Aorta (tissue), 5 donors: ENCODE data around the gene GRXCR1. TPM values are rescaled to one million over a fixed set of nuclear protein-coding genes. Genes with fewer than 3 reads are reported as not detected.

Experiments used
- ATAC-seq: fragments of 200-7000 bp; cut with Tn5 transposase; one replicate; pipeline ENCODE4 v1.9.1; 2022; ENCODE audit warnings: moderate library complexity; ENCODE audit not compliant: low FRiP score
- DNase-seq, 2 donors: peaks; one replicate each; pipeline ENCODE4 v3.0.0-alpha.2; 2020
- H3K27ac ChIP-seq, 2 donors: one replicate each; pipeline ENCODE4 v1.5.1; 2013; ENCODE audit warnings: low read length in 2 of 2, mild to moderate bottlenecking in 2 of 2, moderate library complexity in 2 of 2, control low read depth in 1 of 2, inconsistent platforms in 1 of 2, low read depth in 1 of 2
- H3K27me3 ChIP-seq, 2 donors: one replicate each; pipeline ENCODE4 v1.6.1; 2013; ENCODE audit warnings: control low read depth in 1 of 2, low read length in 1 of 2, mild to moderate bottlenecking in 1 of 2, moderate library complexity in 1 of 2; ENCODE audit not compliant: insufficient read depth in 2 of 2, control insufficient read depth in 1 of 2
- H3K36me3 ChIP-seq, 2 donors: one replicate each; pipeline ENCODE4 v1.6.1; 2013; ENCODE audit warnings: control low read depth in 1 of 2, low read length in 1 of 2, mild to moderate bottlenecking in 1 of 2; ENCODE audit not compliant: insufficient read depth in 2 of 2, control insufficient read depth in 1 of 2
- H3K4me1 ChIP-seq, 2 donors: one replicate each; pipeline ENCODE4 v1.6.1; 2013; ENCODE audit warnings: low read length in 2 of 2, control low read depth in 1 of 2, mild to moderate bottlenecking in 1 of 2, moderate library complexity in 1 of 2; ENCODE audit not compliant: insufficient read depth in 2 of 2, control insufficient read depth in 1 of 2
- H3K4me3 ChIP-seq, 2 donors: one replicate each; pipeline ENCODE4 v1.5.1; 2013; ENCODE audit warnings: low read length in 2 of 2, control low read depth in 1 of 2, mild to moderate bottlenecking in 1 of 2
- H3K9me3 ChIP-seq: one replicate; pipeline ENCODE4 v1.6.1; 2013; ENCODE audit warnings: mild to moderate bottlenecking, low read length; ENCODE audit not compliant: control insufficient read depth
- WGBS, 2 donors: extraction: QIAGEN DNeasy Blood & Tissue Kit; methylation state at CpG; one replicate each; pipeline ENCODE4 v1.1.7; 2013; 5-methylcytosine and 5-hydroxymethylcytosine counted together
- intact Hi-C, 2 donors: fragments of 100-400 bp; cut with DNase I; formaldehyde crosslinking; loops; one replicate each; pipeline versions ENCODE4 v1.14.2 to v1.15.0; 2022
- polyA plus RNA-seq, 2 donors: library from polyadenylated mRNA; stranded (reverse); fragments of 200-250 nt; gene quantifications; one replicate each; pipeline ENCODE4 v1.2.3, GENCODE V29; 2013
- total RNA-seq, 2 donors: library from RNA; stranded (reverse); fragmentation: NEBNext Ultra II Directional; extraction: Animal tissue kit (Norgen Biotek cat#: 25700); gene quantifications; one replicate each; pipeline ENCODE4 v1.2.1, GENCODE V29; 2021
- donor health status: healthy with polysubstance abuse.
- donor health status: Bipolar disorder and iron deficiency.
- donor health status: DM: no; HTN: no; CAD: no.
- donor health status: DM: no; HTN: no; CAD: no.
- donor health status: DM: yes; HTN: yes; CAD: no.

The GRXCR1 gene
- total and polyA plus RNA-seq, 4 donors: not detected

GRCh38 chr4:42881253-42881652, 11.3 kb upstream of the GRXCR1 start:
- no peaks in the 10 kb centered on the region for H3K9me3 ChIP-seq
- DNase-seq (no peak), ATAC-seq (no peak)
- 13 to 35% methylated on average over 2 of the region's 2 CpGs for WGBS, 2 donors
- peaks cover 0 to 2% of the 10 kb centered on the region in 2 donors for H3K27me3 ChIP-seq
- H3K36me3 ChIP-seq: no peaks in the 10 kb centered on the region
- no peak overlapping the region for H3K4me3 ChIP-seq
- no peaks in the 10 kb centered on the region for H3K4me1 ChIP-seq
- H3K27ac ChIP-seq: no peak overlapping the region
- intact Hi-C loops: no loop called here

- H3K36me3 ChIP-seq: no peaks in the 10 kb centered on the region
- H3K4me1 ChIP-seq: no peaks in the 10 kb centered on the region
- ATAC-seq (no peak), DNase-seq (no peak)
- WGBS, 2 donors: 50 to 56% methylated on average over 2 of the region's 2 CpGs
- intact Hi-C loops: no loop called here
- peaks cover 1% of the 10 kb centered on the region for H3K9me3 ChIP-seq
- H3K4me3 ChIP-seq: no peak overlapping the region
- no peaks in the 10 kb centered on the region for H3K27me3 ChIP-seq
- H3K27ac ChIP-seq: no peak overlapping the region
These were observed 869 bp upstream of the GRXCR1 start for GRCh38 chr4:42891644-42892043.

GRCh38 chr4:42895452-42895851, 2.9 kb downstream of the GRXCR1 start:
- H3K4me3 ChIP-seq: no peak overlapping the region
- no peaks in the 10 kb centered on the region for H3K4me1 ChIP-seq
- ATAC-seq: no peak
- intact Hi-C loops: no loop called here
- H3K27me3 ChIP-seq: no peaks in the 10 kb centered on the region
- no peak for DNase-seq
- no peak overlapping the region for H3K27ac ChIP-seq
- H3K36me3 ChIP-seq: no peaks in the 10 kb centered on the region
- H3K9me3 ChIP-seq: peaks cover 1% of the 10 kb centered on the region

GRCh38 chr4:42904986-42905385, 12.5 kb downstream of the GRXCR1 start:
- WGBS, 2 donors: 74 to 84% methylated on average over 5 of the region's 5 CpGs
- no peak for DNase-seq
- no peak for ATAC-seq

GRCh38 chr4:42905591-42905990, 13.1 kb downstream of the GRXCR1 start:
- Histone ChIP-seq H3K9me3 (peaks cover 1% of the 10 kb centered on the region), H3K4me1 (no peaks in the 10 kb centered on the region), H3K27me3 (no peaks in the 10 kb centered on the region), H3K4me3 (no peak overlapping the region), H3K36me3 (no peaks in the 10 kb centered on the region), H3K27ac (no peak overlapping the region)
- no peak for DNase-seq
- intact Hi-C loops: no loop called here
- ATAC-seq: no peak
- WGBS, 2 donors: 92 to 97% methylated on average over 3 of the region's 3 CpGs

More at GRCh38 chr4:42904986-42905385, 12.5 kb downstream of the GRXCR1 start:
- Histone ChIP-seq H3K36me3 (no peaks in the 10 kb centered on the region), H3K4me3 (no peak overlapping the region), H3K9me3 (peaks cover 1% of the 10 kb centered on the region), H3K27me3 (no peaks in the 10 kb centered on the region), H3K4me1 (no peaks in the 10 kb centered on the region), H3K27ac (no peak overlapping the region)
- intact Hi-C loops: no loop called here

- Histone ChIP-seq H3K4me1 (no peaks in the 10 kb centered on the region), H3K27ac (no peak overlapping the region), H3K36me3 (no peaks in the 10 kb centered on the region), H3K4me3 (no peak overlapping the region), H3K9me3 (peaks cover 1% of the 10 kb centered on the region), H3K27me3 (no peaks in the 10 kb centered on the region)
- intact Hi-C loops: no loop called here
- no peak for ATAC-seq
- no peak for DNase-seq
- WGBS, 2 donors: 76 to 81% methylated on average over 1 of the region's 1 CpG
These were observed 13.8 kb downstream of the GRXCR1 start for GRCh38 chr4:42906341-42906740.

- Histone ChIP-seq H3K4me3 (no peak overlapping the region), H3K27ac (no peak overlapping the region), H3K9me3 (peaks cover 1% of the 10 kb centered on the region), H3K36me3 (no peaks in the 10 kb centered on the region), H3K27me3 (no peaks in the 10 kb centered on the region), H3K4me1 (no peaks in the 10 kb centered on the region)
- no peak for ATAC-seq
- intact Hi-C loops: no loop called here
- WGBS, 2 donors: 74 to 78% methylated on average over 6 of the region's 6 CpGs
- DNase-seq: no peak
These were observed 14.6 kb downstream of the GRXCR1 start for GRCh38 chr4:42906891-42907759.

GRCh38 chr4:42910459-42910858, 17.9 kb downstream of the GRXCR1 start:
- H3K27ac ChIP-seq: no peak overlapping the region
- no peaks in the 10 kb centered on the region for H3K36me3 ChIP-seq
- 74 to 77% methylated on average over 5 of the region's 5 CpGs for WGBS, 2 donors
- intact Hi-C loops: no loop called here
- no peak for ATAC-seq
- peaks cover 1% of the 10 kb centered on the region for H3K9me3 ChIP-seq
- H3K27me3 ChIP-seq: no peaks in the 10 kb centered on the region
- H3K4me3 ChIP-seq: no peak overlapping the region
- H3K4me1 ChIP-seq: no peaks in the 10 kb centered on the region
- no peak for DNase-seq

GRCh38 chr4:42914937-42915336, 22.4 kb downstream of the GRXCR1 start:
- Histone ChIP-seq H3K4me1 (no peaks in the 10 kb centered on the region), H3K27me3 (no peaks in the 10 kb centered on the region), H3K27ac (no peak overlapping the region), H3K36me3 (no peaks in the 10 kb centered on the region), H3K4me3 (no peak overlapping the region), H3K9me3 (no peaks in the 10 kb centered on the region)
- DNase-seq (no peak), ATAC-seq (no peak)
- intact Hi-C loops: no loop called here
- 84% methylated on average over 4 of the region's 4 CpGs for WGBS, 2 donors
